ENCODE measurements around the gene TPGS2.

The TPGS2 gene

GRCh38 chr18:36757991-36758390, 70.8 kb downstream of the TPGS2 start:
- no peak overlapping the region for H3K4me3 ChIP-seq (ENCODE audit: low read depth, low read length)

GRCh38 chr18:36757081-36757480, 71.7 kb downstream of the TPGS2 start:
- no peak overlapping the region for H3K4me3 ChIP-seq (ENCODE audit: low read depth, low read length)
- no peak; the same call in 1 of the 2 replicates for TF ChIP-seq CTCF (IDR thresholded peaks at IDR 0.05; ENCODE audit: borderline replicate concordance, insufficient read depth, low read depth, low read length)

More at GRCh38 chr18:36757991-36758390, 70.8 kb downstream of the TPGS2 start:
- no peak for TF ChIP-seq CTCF (IDR thresholded peaks at IDR 0.05; ENCODE audit: borderline replicate concordance, insufficient read depth, low read depth, low read length)

GRCh38 chr18:36756242-36756641, 72.6 kb downstream of the TPGS2 start:
- TF ChIP-seq CTCF (IDR thresholded peaks at IDR 0.05; ENCODE audit: borderline replicate concordance, insufficient read depth, low read depth, low read length) = no peak
- H3K4me3 ChIP-seq (ENCODE audit: low read depth, low read length) = no peak overlapping the region

- no peak for TF ChIP-seq CTCF (IDR thresholded peaks at IDR 0.05; ENCODE audit: borderline replicate concordance, insufficient read depth, low read depth, low read length)
- no peak overlapping the region for H3K4me3 ChIP-seq (ENCODE audit: low read depth, low read length)
These were observed 75.6 kb downstream of the TPGS2 start for GRCh38 chr18:36752929-36753865.

GRCh38 chr18:36745219-36745975, 83.4 kb downstream of the TPGS2 start:
- TF ChIP-seq CTCF (IDR thresholded peaks at IDR 0.05; ENCODE audit: borderline replicate concordance, insufficient read depth, low read depth, low read length) = no peak

GRCh38 chr18:36744261-36744876, 84.4 kb downstream of the TPGS2 start:
- TF ChIP-seq CTCF (IDR thresholded peaks at IDR 0.05; ENCODE audit: borderline replicate concordance, insufficient read depth, low read depth, low read length) = no peak
- no peak overlapping the region for H3K4me3 ChIP-seq (ENCODE audit: low read depth, low read length)

More at GRCh38 chr18:36745219-36745975, 83.4 kb downstream of the TPGS2 start:
- no peak overlapping the region for H3K4me3 ChIP-seq (ENCODE audit: low read depth, low read length)

Measured in GM12875 (cell line).